H9 (cell line): Measurements from ENCODE around the gene CNNM2. TPM values are rescaled to one million over a fixed set of nuclear protein-coding genes. Genes with fewer than 3 reads are reported as not detected.

Experiments
- DNase-seq: peaks from one replicate; pipeline ENCODE4 v3.0.0-alpha.2; 2017
- H2AFZ ChIP-seq: one replicate; pipeline ENCODE4 v1.6.1; 2013; ENCODE audit warnings: mild to moderate bottlenecking, low read length, control low read depth, moderate library complexity
- H2AK5ac ChIP-seq: 2 replicates; pipeline ENCODE4 v1.6.1; 2013; ENCODE audit warnings: low read length, control low read depth, mixed read lengths; ENCODE audit not compliant: insufficient read length
- H2BK120ac ChIP-seq: one replicate; pipeline ENCODE4 v1.6.1; 2013; ENCODE audit warnings: low read depth, mild to moderate bottlenecking, low read length, control low read depth, inconsistent platforms; ENCODE audit not compliant: poor library complexity, severe bottlenecking
- H2BK12ac ChIP-seq: 2 replicates; pipeline ENCODE4 v1.6.1; 2013; ENCODE audit warnings: low read length, control low read depth, mixed read lengths, low read depth; ENCODE audit not compliant: insufficient read length
- H2BK15ac ChIP-seq: 2 replicates; pipeline ENCODE4 v1.6.1; 2013; ENCODE audit warnings: low read depth, low read length, control low read depth
- H2BK20ac ChIP-seq: one replicate; pipeline ENCODE4 v1.6.1; 2013; ENCODE audit warnings: low read depth, mild to moderate bottlenecking, low read length, control low read depth, inconsistent platforms; ENCODE audit not compliant: poor library complexity, severe bottlenecking
- H2BK5ac ChIP-seq: 2 replicates; pipeline ENCODE4 v1.6.1; 2013; ENCODE audit warnings: low read length, control low read depth, mixed read lengths; ENCODE audit not compliant: insufficient read length
- H3K14ac ChIP-seq: 2 replicates; pipeline ENCODE4 v1.6.1; 2013; ENCODE audit warnings: low read length, control low read depth; ENCODE audit not compliant: insufficient read depth
- H3K18ac ChIP-seq: 2 replicates; pipeline ENCODE4 v1.6.1; 2013; ENCODE audit warnings: low read depth, mild to moderate bottlenecking, mixed read lengths, low read length, control low read depth; ENCODE audit not compliant: insufficient read length
- H3K23ac ChIP-seq: 2 replicates; pipeline ENCODE4 v1.6.1; 2013; ENCODE audit warnings: low read length, control low read depth, mixed read lengths, low read depth; ENCODE audit not compliant: insufficient read length
- H3K23me2 ChIP-seq: 2 replicates; pipeline ENCODE4 v1.6.1; 2013; ENCODE audit warnings: low read depth, mild to moderate bottlenecking, mixed read lengths, low read length, control low read depth; ENCODE audit not compliant: insufficient read length, poor library complexity, severe bottlenecking
- H3K27ac ChIP-seq: 2 replicates; pipeline ENCODE4 v1.5.1; 2013; ENCODE audit warnings: low read length, control low read depth, mixed read lengths, low read depth; ENCODE audit not compliant: insufficient read length
- H3K27me3 ChIP-seq: 2 replicates; pipeline ENCODE4 v1.6.1; 2013; ENCODE audit warnings: low read length, control low read depth, inconsistent platforms; ENCODE audit not compliant: insufficient read depth
- H3K4ac ChIP-seq: 2 replicates; pipeline ENCODE4 v1.6.1; 2013; ENCODE audit warnings: low read depth, mild to moderate bottlenecking, control low read depth, inconsistent platforms, low read length, moderate library complexity
- H3K4me1 ChIP-seq: 2 replicates; pipeline ENCODE4 v1.6.1; 2013; ENCODE audit warnings: low read length, control low read depth, inconsistent platforms; ENCODE audit not compliant: insufficient read depth
- H3K4me2 ChIP-seq: 2 replicates; pipeline ENCODE4 v1.6.1; 2013; ENCODE audit warnings: low read length, control low read depth, mixed read lengths; ENCODE audit not compliant: insufficient read length, insufficient read depth
- H3K56ac ChIP-seq: 2 replicates; pipeline ENCODE4 v1.6.1; 2013; ENCODE audit warnings: low read depth, mild to moderate bottlenecking, mixed read lengths, low read length, control low read depth; ENCODE audit not compliant: insufficient read length
- H3K79me1 ChIP-seq: 2 replicates; pipeline ENCODE4 v1.6.1; 2013; ENCODE audit warnings: low read depth, mild to moderate bottlenecking, moderate library complexity, low read length, control low read depth, inconsistent platforms; ENCODE audit not compliant: insufficient read depth, poor library complexity, severe bottlenecking
- H3K79me2 ChIP-seq: 2 replicates; pipeline ENCODE4 v1.6.1; 2013; ENCODE audit warnings: low read length, control low read depth, inconsistent platforms; ENCODE audit not compliant: insufficient read depth
- H3K9ac ChIP-seq: 2 replicates; pipeline ENCODE4 v1.6.1; 2013; ENCODE audit warnings: low read length, control low read depth, mixed read lengths; ENCODE audit not compliant: insufficient read length; ENCODE audit errors: extremely low read depth
- H3K9me3 ChIP-seq: one replicate; pipeline ENCODE4 v1.6.1; 2013; ENCODE audit warnings: low read depth, low read length, inconsistent platforms; ENCODE audit not compliant: control insufficient read depth
- H3T11ph ChIP-seq: one replicate; pipeline ENCODE4 v1.6.1; 2013; ENCODE audit warnings: mild to moderate bottlenecking, low read length, control low read depth, inconsistent platforms
- H4K20me1 ChIP-seq: one replicate; pipeline ENCODE4 v1.6.1; 2013; ENCODE audit not compliant: control insufficient read depth, insufficient read length, insufficient read depth
- H4K5ac ChIP-seq: 2 replicates; pipeline ENCODE4 v1.6.1; 2013; ENCODE audit warnings: low read depth, mild to moderate bottlenecking, mixed read lengths, low read length, control low read depth; ENCODE audit not compliant: insufficient read length
- H4K8ac ChIP-seq: replicated peaks from 2 replicates; pipeline ENCODE4 v1.6.1; 2013; ENCODE audit warnings: low read length, control low read depth, mixed read lengths, low read depth; ENCODE audit not compliant: insufficient read length
- H4K91ac ChIP-seq: 2 replicates; pipeline ENCODE4 v1.6.1; 2013; ENCODE audit warnings: low read depth, mild to moderate bottlenecking, moderate library complexity, mixed read lengths, low read length, control low read depth; ENCODE audit not compliant: insufficient read length
- H3K27ac Mint-ChIP-seq, 3 experiments: 2 replicates in 2 of 3; 3 replicates in 1 of 3; pipeline ENCODE4 v1.8.0; 2020 to 2021; ENCODE audit warnings: mixed read lengths in 3 of 3, mild to moderate bottlenecking in 1 of 3, moderate library complexity in 1 of 3
- H3K27me3 Mint-ChIP-seq: 2 replicates; pipeline ENCODE4 v1.8.0; 2021; ENCODE audit warnings: low read depth, mild to moderate bottlenecking, moderate library complexity, mixed read lengths
- H3K36me3 Mint-ChIP-seq, 3 experiments: 2 replicates in 2 of 3; 3 replicates in 1 of 3; pipeline ENCODE4 v1.8.0; 2020 to 2021; ENCODE audit warnings: low read depth in 3 of 3, mixed read lengths in 3 of 3; ENCODE audit not compliant: insufficient read depth in 1 of 3
- H3K4me1 Mint-ChIP-seq, 2 experiments: 2 replicates each; pipeline ENCODE4 v1.8.0; 2020; ENCODE audit warnings: mixed read lengths in 2 of 2
- H3K4me3 Mint-ChIP-seq, 2 experiments: 2 replicates in 1 of 2; 3 replicates in 1 of 2; pipeline ENCODE4 v1.8.0; 2020 to 2021; ENCODE audit warnings: mild to moderate bottlenecking in 2 of 2, mixed read lengths in 2 of 2, moderate library complexity in 1 of 2
- H3K9me3 Mint-ChIP-seq, 2 experiments: 2 replicates in 1 of 2; 3 replicates in 1 of 2; pipeline ENCODE4 v1.8.0; 2020; ENCODE audit warnings: mild to moderate bottlenecking in 2 of 2, mixed read lengths in 2 of 2, moderate library complexity in 1 of 2
- CTCF ChIP-seq: fragments of 200-600 bp; sonication (generic); conservative IDR thresholded peaks from 3 replicates; pipeline ENCODE4 v1.8.0; 2021; ENCODE audit warnings: antibody characterized with exemption, mild to moderate bottlenecking
- WGBS: extraction: QIAGEN DNeasy Blood & Tissue Kit; methylation state at CpG from one replicate; pipeline ENCODE4 v1.1.7; 2013; ENCODE audit warnings: missing lambda C conversion rate, low lambda C conversion rate, mixed read lengths; ENCODE audit not compliant: insufficient read length; ENCODE audit errors: extremely low coverage; 5-methylcytosine and 5-hydroxymethylcytosine counted together
- total RNA-seq: library from RNA; stranded (reverse); gene quantifications from 2 replicates; pipeline ENCODE4 v1.2.1, GENCODE V29; 2021

The CNNM2 gene
- total RNA-seq, 1 experiment from 2014 or later: 17.5 TPM

- Histone ChIP-seq H3K9ac (no peak overlapping the region), H3K4ac (no peak overlapping the region), H2AFZ (no peak overlapping the region), H3K4me2 (peak overlapping the region; percentile 73), H2AK5ac (no peak overlapping the region), H3K9me3 (no peaks in the 10 kb centered on the region), H3K23ac (no peak overlapping the region), H4K20me1 (no peaks in the 10 kb centered on the region), H3K18ac (no peak overlapping the region), H3K14ac (peak overlapping the region; percentile 47), H3K79me1 (no peaks in the 10 kb centered on the region), H3K23me2 (peaks cover 21% of the 10 kb centered on the region), H3T11ph (no peak overlapping the region), H2BK20ac (no peak overlapping the region), H2BK12ac (no peak overlapping the region), H2BK5ac (no peak overlapping the region), H2BK120ac (no peak overlapping the region), H3K27me3 (peaks cover 6% of the 10 kb centered on the region; the same call in 1 of the 2 replicates), H4K8ac (no peak overlapping the region), H4K91ac (no peak overlapping the region), H2BK15ac (no peak overlapping the region), H3K27ac (no peak overlapping the region), H3K56ac (no peak overlapping the region), H3K79me2 (no peaks in the 10 kb centered on the region), H4K5ac (no peak overlapping the region), H3K4me1 (no peaks in the 10 kb centered on the region; the same call in 1 of the 2 replicates)
- Mint-ChIP-seq H3K36me3 (peaks cover 0 to 14% (median 4%) of the 10 kb centered on the region in 3 experiments; a peak in 1 of 7 replicates), H3K9me3 (no peaks in the 10 kb centered on the region; a peak in 1 of 5 replicates), H3K4me1 (peaks cover 37 to 47% of the 10 kb centered on the region in 2 experiments), H3K27me3 (peaks cover 26% of the 10 kb centered on the region), H3K27ac (no peak overlapping the region), H3K4me3 (peak overlapping the region; percentile 92 to 93)
- no peak for TF ChIP-seq CTCF
- DNase-seq: peak; percentile 41
- WGBS: no CpG with 5 or more reads among the region's 47 CpGs
These were observed 1.3 kb downstream of the CNNM2 start for GRCh38 chr10:102919246-102919959.
